DND-41 (cell line): ENCODE data around the gene ANO2.

Experiments used
- ATAC-seq: fragments of 200-7000 bp; cut with Tn5 transposase; 3 replicates; pipeline ENCODE4 v1.9.1; 2021; ENCODE audit warnings: low read depth; ENCODE audit not compliant: insufficient read depth
- DNase-seq: peaks from one replicate; pipeline ENCODE4 v3.0.0-alpha.2; 2020
- H2AFZ ChIP-seq: 2 replicates; pipeline ENCODE4 v1.6.0; 2012; ENCODE audit warnings: low read depth, low read length
- H3K27ac ChIP-seq: 2 replicates; pipeline ENCODE4 v1.5.1; 2012; ENCODE audit warnings: low read length, inconsistent platforms
- H3K27me3 ChIP-seq: fragments of 200-600 bp; sonication (generic); 2 replicates; pipeline ENCODE4 v1.6.0; 2012; ENCODE audit warnings: low read length, mild to moderate bottlenecking, inconsistent platforms; ENCODE audit not compliant: insufficient read depth, poor library complexity
- H3K36me3 ChIP-seq: 2 replicates; pipeline ENCODE4 v1.5.1; 2012; ENCODE audit warnings: low read length, inconsistent platforms; ENCODE audit not compliant: insufficient read depth
- H3K4me1 ChIP-seq: 2 replicates; pipeline ENCODE4 v1.5.1; 2012; ENCODE audit warnings: mild to moderate bottlenecking, low read length; ENCODE audit not compliant: insufficient read depth
- H3K4me2 ChIP-seq: 2 replicates; pipeline ENCODE4 v1.6.0; 2012; ENCODE audit warnings: mild to moderate bottlenecking, moderate library complexity, low read length, inconsistent platforms; ENCODE audit not compliant: insufficient read depth
- H3K4me3 ChIP-seq, 2 experiments: fragments of 200-600 bp in 1 of 2; shearing (Covaris generic) in 1 of 2; 2 replicates each; pipeline ENCODE4 v1.5.1; 2012 to 2016; ENCODE audit warnings: inconsistent platforms in 2 of 2, low read length in 2 of 2, mild to moderate bottlenecking in 2 of 2, low read depth in 1 of 2, moderate library complexity in 1 of 2
- H3K79me2 ChIP-seq: 2 replicates; pipeline ENCODE4 v1.6.0; 2012; ENCODE audit warnings: low read length, inconsistent platforms; ENCODE audit not compliant: insufficient read depth
- H3K9ac ChIP-seq: 2 replicates; pipeline ENCODE4 v1.6.0; 2012; ENCODE audit warnings: low read depth, mild to moderate bottlenecking, inconsistent platforms, low read length, moderate library complexity
- H3K9me3 ChIP-seq: 2 replicates; pipeline ENCODE4 v1.5.1; 2012; ENCODE audit warnings: low read length, moderate library complexity, mild to moderate bottlenecking, inconsistent platforms; ENCODE audit not compliant: insufficient read depth, severe bottlenecking
- H4K20me1 ChIP-seq: 2 replicates; pipeline ENCODE4 v1.6.0; 2012; ENCODE audit warnings: low read length; ENCODE audit not compliant: insufficient read depth
- EZH2 ChIP-seq: IDR thresholded peaks from 3 replicates; pipeline ENCODE4 v1.6.1; 2012; ENCODE audit warnings: borderline replicate concordance, low read depth, mild to moderate bottlenecking, moderate library complexity, low read length, inconsistent platforms; ENCODE audit not compliant: severe bottlenecking
- TF ChIP-seq, protein P1 (sequence below): IDR thresholded peaks from 2 replicates; pipeline ENCODE4 v1.5.1; 2012; ENCODE audit warnings: borderline replicate concordance, low read length, moderate library complexity, mild to moderate bottlenecking; ENCODE audit not compliant: poor library complexity, severe bottlenecking; ENCODE audit errors: extremely low read depth

Gene ANO2

DNA sequence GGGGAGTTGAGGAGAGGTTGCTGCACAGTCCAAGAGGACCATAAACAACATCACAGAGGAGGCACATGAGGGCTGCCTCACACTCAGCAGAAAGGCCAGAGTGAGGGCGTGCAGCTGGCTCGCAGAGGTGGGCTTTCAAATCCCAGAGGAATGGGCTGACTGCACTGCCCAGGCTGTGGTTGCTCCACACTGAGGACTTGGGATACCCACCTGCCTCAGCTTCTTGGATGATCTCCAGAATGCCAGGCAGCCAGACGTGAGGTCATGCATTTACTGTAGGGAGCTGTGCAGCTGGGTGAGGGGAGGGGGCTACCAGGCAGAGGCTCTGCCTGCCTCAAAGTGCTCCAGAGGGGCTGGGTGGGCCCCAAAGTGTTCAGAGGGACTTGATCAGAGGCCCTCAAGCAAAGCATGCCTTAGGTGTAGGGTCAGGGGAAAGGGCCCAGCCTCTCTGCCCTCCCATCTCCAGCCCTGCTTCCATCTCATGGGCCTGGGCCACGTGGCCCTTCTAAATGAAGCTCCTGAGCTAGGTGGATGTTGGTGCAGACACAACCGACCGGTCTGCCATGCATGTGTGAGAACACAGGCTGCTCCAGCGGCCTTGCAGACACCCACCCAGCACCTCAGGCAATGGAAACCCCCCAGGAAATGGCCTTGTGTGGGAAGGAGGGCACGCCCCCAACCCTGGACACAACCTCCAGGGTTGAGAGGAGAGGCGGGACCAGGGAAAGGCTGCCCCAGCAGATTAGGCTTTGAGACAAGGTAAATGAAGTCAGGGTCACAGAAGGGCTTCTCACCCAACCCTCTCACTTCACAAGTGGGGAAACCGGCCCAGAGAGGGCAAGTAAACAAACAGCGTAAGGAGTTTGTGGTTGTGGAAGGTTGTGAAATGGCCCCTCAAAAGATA, 422.4 kb downstream of the ANO2 start:
- DNase-seq (no peak), ATAC-seq (no peak)
- Histone ChIP-seq H3K4me2 (no peak overlapping the region), H3K27me3 (no peaks in the 10 kb centered on the region), H3K36me3 (no peaks in the 10 kb centered on the region), H3K4me1 (no peaks in the 10 kb centered on the region), H4K20me1 (no peaks in the 10 kb centered on the region), H3K79me2 (no peaks in the 10 kb centered on the region), H3K4me3 (no peak overlapping the region), H2AFZ (no peak overlapping the region), H3K9ac (no peak overlapping the region), H3K9me3 (no peaks in the 10 kb centered on the region), H3K27ac (no peak overlapping the region)
- no peak for TF ChIP-seq EZH2
- TF ChIP-seq, protein P1, sequence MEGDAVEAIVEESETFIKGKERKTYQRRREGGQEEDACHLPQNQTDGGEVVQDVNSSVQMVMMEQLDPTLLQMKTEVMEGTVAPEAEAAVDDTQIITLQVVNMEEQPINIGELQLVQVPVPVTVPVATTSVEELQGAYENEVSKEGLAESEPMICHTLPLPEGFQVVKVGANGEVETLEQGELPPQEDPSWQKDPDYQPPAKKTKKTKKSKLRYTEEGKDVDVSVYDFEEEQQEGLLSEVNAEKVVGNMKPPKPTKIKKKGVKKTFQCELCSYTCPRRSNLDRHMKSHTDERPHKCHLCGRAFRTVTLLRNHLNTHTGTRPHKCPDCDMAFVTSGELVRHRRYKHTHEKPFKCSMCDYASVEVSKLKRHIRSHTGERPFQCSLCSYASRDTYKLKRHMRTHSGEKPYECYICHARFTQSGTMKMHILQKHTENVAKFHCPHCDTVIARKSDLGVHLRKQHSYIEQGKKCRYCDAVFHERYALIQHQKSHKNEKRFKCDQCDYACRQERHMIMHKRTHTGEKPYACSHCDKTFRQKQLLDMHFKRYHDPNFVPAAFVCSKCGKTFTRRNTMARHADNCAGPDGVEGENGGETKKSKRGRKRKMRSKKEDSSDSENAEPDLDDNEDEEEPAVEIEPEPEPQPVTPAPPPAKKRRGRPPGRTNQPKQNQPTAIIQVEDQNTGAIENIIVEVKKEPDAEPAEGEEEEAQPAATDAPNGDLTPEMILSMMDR: no peak

GRCh38 chr12:5521456-5522325, 423.4 kb downstream of the ANO2 start:
- Histone ChIP-seq H3K4me1 (no peaks in the 10 kb centered on the region), H4K20me1 (no peaks in the 10 kb centered on the region), H3K36me3 (no peaks in the 10 kb centered on the region), H3K9me3 (no peaks in the 10 kb centered on the region), H3K9ac (no peak overlapping the region), H3K27ac (no peak overlapping the region), H3K27me3 (no peaks in the 10 kb centered on the region), H3K4me2 (no peak overlapping the region), H2AFZ (no peak overlapping the region), H3K4me3 (no peak overlapping the region), H3K79me2 (no peaks in the 10 kb centered on the region)
- TF ChIP-seq EZH2: no peak
- DNase-seq: no peak
- no peak for ATAC-seq

- TF ChIP-seq, protein P1: no peak
- TF ChIP-seq EZH2: no peak
These were observed 424.2 kb downstream of the ANO2 start for GRCh38 chr12:5520831-5521230.

DNA sequence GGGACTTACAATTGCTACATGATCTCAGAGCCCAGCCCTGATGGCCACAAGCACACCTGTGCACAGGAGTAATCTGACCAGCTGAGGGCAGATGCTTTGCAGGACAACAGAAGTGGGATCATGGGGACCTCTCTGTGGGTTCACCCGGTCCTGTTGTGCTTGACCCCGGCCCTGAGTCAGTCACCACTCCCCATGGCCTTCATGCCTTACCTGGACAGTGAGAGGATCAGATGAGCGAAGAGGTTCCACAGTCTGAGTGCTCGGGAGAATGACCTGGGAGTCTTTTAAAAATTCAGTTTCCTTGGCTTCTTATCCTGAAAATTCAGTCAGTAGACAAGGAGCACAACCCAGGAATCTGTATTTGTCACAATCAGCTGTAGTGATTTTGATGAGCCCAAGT, 425.0 kb downstream of the ANO2 start:
- Histone ChIP-seq H3K27ac (no peak overlapping the region), H3K9me3 (no peaks in the 10 kb centered on the region), H3K79me2 (no peaks in the 10 kb centered on the region), H3K9ac (no peak overlapping the region), H3K4me1 (no peaks in the 10 kb centered on the region), H4K20me1 (no peaks in the 10 kb centered on the region), H3K4me2 (no peak overlapping the region), H3K36me3 (no peaks in the 10 kb centered on the region), H3K4me3 (no peak overlapping the region), H3K27me3 (peaks cover 7% of the 10 kb centered on the region), H2AFZ (no peak overlapping the region)
- ATAC-seq (no peak), DNase-seq (no peak)
- TF ChIP-seq, protein P1: no peak
- no peak for TF ChIP-seq EZH2

More at GRCh38 chr12:5520831-5521230, 424.2 kb downstream of the ANO2 start:
- Histone ChIP-seq H4K20me1 (no peaks in the 10 kb centered on the region), H3K36me3 (no peaks in the 10 kb centered on the region), H2AFZ (no peak overlapping the region), H3K27ac (no peak overlapping the region), H3K4me1 (no peaks in the 10 kb centered on the region), H3K4me2 (no peak overlapping the region), H3K79me2 (no peaks in the 10 kb centered on the region), H3K27me3 (no peaks in the 10 kb centered on the region), H3K9ac (no peak overlapping the region), H3K9me3 (no peaks in the 10 kb centered on the region), H3K4me3 (no peak overlapping the region)
- no peak for ATAC-seq
- no peak for DNase-seq
